ENCODE results near the gene RGS1. TPM values are rescaled to one million over a fixed set of nuclear protein-coding genes. Genes with fewer than 3 reads are reported as not detected.

The RGS1 gene
- total and polyA plus RNA-seq, 2 of the 4 experiments (the other 2 are of a cell fraction): not detected

GRCh38 chr1:192609110-192610079 is 33.8 kb downstream of the RGS1 start:
- Histone ChIP-seq H2AK5ac (ENCODE audit: low read depth, low read length) (peak overlapping the region; percentile 17; the same call in 1 of the 2 replicates), H2BK120ac (ENCODE audit: low read depth, low read length) (peak overlapping the region; percentile 46; the same call in 1 of the 2 replicates), H3K14ac (replicated peaks; ENCODE audit: low read depth, low read length) (no peak overlapping the region), H2AK9ac (replicated peaks; ENCODE audit: low read depth, low read length, poor library complexity) (no peak overlapping the region), H4K8ac (ENCODE audit: low read depth in 2 of 2, low read length in 2 of 2) (peak overlapping the region in 1 of 2 experiments; percentile 19; a peak in 1 of 4 replicates), H3K23ac (ENCODE audit: low read depth, low read length) (no peak overlapping the region), H2BK15ac (ENCODE audit: low read depth, low read length) (no peak overlapping the region; the same call in 2 of the 3 replicates), H3K4me1 (ENCODE audit: control insufficient read depth, insufficient read depth, low read length) (no peaks in the 10 kb centered on the region; the same call in 1 of the 2 replicates), H3K79me1 (ENCODE audit: low read depth in 1 of 2, low read length in 2 of 2) (no peaks in the 10 kb centered on the region), H2AFZ (replicated peaks; ENCODE audit: low read length, poor library complexity) (no peak overlapping the region), H4K5ac (ENCODE audit: low read depth, low read length) (no peak overlapping the region), H3K4ac (ENCODE audit: low read depth, low read length) (peak overlapping the region; percentile 64; the same call in 1 of the 2 replicates), H3K18ac (ENCODE audit: low read depth, low read length) (0 out of 2 replicates have a peak overlapping the region, but pooled peaks have one; percentile 52), H3K4me2 (ENCODE audit: low read depth, low read length) (no peak overlapping the region), H3K56ac (ENCODE audit: extremely low read depth, insufficient read depth, low read length) (no peak overlapping the region), H4K20me1 (ENCODE audit: insufficient read depth, low read length) (no peaks in the 10 kb centered on the region), H3K27ac (ENCODE audit: insufficient read depth, low read length) (no peak overlapping the region), H2BK20ac (ENCODE audit: low read depth, low read length) (no peak overlapping the region), H3K27me3 (ENCODE audit: control insufficient read depth, insufficient read depth, low read length) (no peaks in the 10 kb centered on the region), H4K91ac (ENCODE audit: insufficient read depth, low read depth, low read length) (peak overlapping the region; percentile 61; the same call in 1 of the 2 replicates), H3K9me3 (ENCODE audit: control insufficient read depth, insufficient read depth, low read length) (no peaks in the 10 kb centered on the region), H3K4me3 (ENCODE audit: insufficient read depth, low read depth, low read length) (no peak overlapping the region), H3K9ac (ENCODE audit: low read depth, low read length) (no peak overlapping the region), H3K9me1 (ENCODE audit: insufficient read depth, low read length) (no peaks in the 10 kb centered on the region), H2BK5ac (ENCODE audit: low read depth, low read length, poor library complexity, severe bottlenecking) (no peak overlapping the region), H3K36me3 (ENCODE audit: control insufficient read depth, insufficient read depth, low read length) (no peaks in the 10 kb centered on the region)
- ATAC-seq (ENCODE audit: low read depth): no peak
- TF ChIP-seq, protein P1, sequence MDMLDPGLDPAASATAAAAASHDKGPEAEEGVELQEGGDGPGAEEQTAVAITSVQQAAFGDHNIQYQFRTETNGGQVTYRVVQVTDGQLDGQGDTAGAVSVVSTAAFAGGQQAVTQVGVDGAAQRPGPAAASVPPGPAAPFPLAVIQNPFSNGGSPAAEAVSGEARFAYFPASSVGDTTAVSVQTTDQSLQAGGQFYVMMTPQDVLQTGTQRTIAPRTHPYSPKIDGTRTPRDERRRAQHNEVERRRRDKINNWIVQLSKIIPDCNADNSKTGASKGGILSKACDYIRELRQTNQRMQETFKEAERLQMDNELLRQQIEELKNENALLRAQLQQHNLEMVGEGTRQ (IDR thresholded peaks at IDR 0.05; ENCODE audit: low read depth, low read length): no peak
- TF ChIP-seq MAZ (IDR thresholded peaks at IDR 0.05; ENCODE audit: borderline replicate concordance, low read depth, low read length): no peak
- no peak for TF ChIP-seq NFE2L2 (IDR thresholded peaks at IDR 0.05; ENCODE audit: low read depth, low read length)
- no peak for TF ChIP-seq SMC3 (IDR thresholded peaks at IDR 0.05; ENCODE audit: low read depth, low read length)
- TF ChIP-seq CEBPB (IDR thresholded peaks at IDR 0.05; ENCODE audit: low read depth, low read length): no peak
- TF ChIP-seq CHD1 (IDR thresholded peaks at IDR 0.05; ENCODE audit: low read depth, low read length): no peak
- TF ChIP-seq MAFK (IDR thresholded peaks at IDR 0.05; ENCODE audit: low read depth, low read length): no peak
- intact Hi-C loops (cut with micrococcal nuclease) (loop anchor here (1.0 to 2.0 kb wide), 3 partner anchors 132 to 421 kb away; no protein-coding TSS in a partner anchor), dilution Hi-C loops (cut with HindIII; ENCODE audit: low sequenced_read_pairs, unreplicated experiment) (no loop called here), in situ Hi-C loops (cut with MboI; ENCODE audit: low sequenced_read_pairs) (no loop called here)
- DNase-seq: no peak
- ChIA-PET POLR2A (ENCODE audit: unreplicated experiment) (interaction anchor here (0.7 kb wide), 1 partner anchor 1111 kb away, joined by 3 read pairs; no protein-coding TSS in a partner anchor), CTCF (interaction anchor here (1.2 to 1.9 kb wide), 2 partner anchors 132 to 135 kb away, joined by 4 to 12 read pairs; no protein-coding TSS in a partner anchor)
- BruUV-seq (replicated peaks): no TSS peak
- 93% methylated on average over 3 of the region's 12 CpGs; no CpG with 5 or more reads in 1 of the 2 experiments for WGBS, 2 experiments (ENCODE audit: extremely low coverage in 2 of 2, insufficient read length in 1 of 2)
